CD14-positive monocyte (primary cell): ENCODE results near the gene TEAD4. TPM values are rescaled to one million over a fixed set of nuclear protein-coding genes. Genes with fewer than 3 reads are reported as not detected.

Experiments used
- DNase-seq, 3 donors: peaks; one replicate each; pipeline ENCODE4 v3.0.0-alpha.2; 2011 to 2022
- H2AFZ ChIP-seq: 2 replicates; pipeline ENCODE4 v1.6.0; 2012; ENCODE audit warnings: mild to moderate bottlenecking, low read depth, low read length, inconsistent platforms; ENCODE audit not compliant: insufficient read depth, poor library complexity, severe bottlenecking
- H3K27ac ChIP-seq, 2 donors: 1 replicate in 1 of 2; 2 replicates in 1 of 2; pipeline ENCODE4 v1.5.1; 2012 to 2013; ENCODE audit warnings: low read length in 2 of 2, control low read depth in 1 of 2, inconsistent platforms in 1 of 2, low read depth in 1 of 2, mild to moderate bottlenecking in 1 of 2
- H3K27me3 ChIP-seq, 2 donors: one replicate each; pipeline versions ENCODE4 v1.6.0 to v1.6.1; 2011 to 2013; ENCODE audit warnings: low read length in 2 of 2; ENCODE audit not compliant: control insufficient read depth in 2 of 2, insufficient read depth in 2 of 2
- H3K36me3 ChIP-seq, 2 donors: replicated peaks in 1 of 2; 1 replicate in 1 of 2; 2 replicates in 1 of 2; pipeline versions ENCODE4 v1.5.1 to v1.6.1; 2012 to 2013; ENCODE audit warnings: low read length in 2 of 2, control low read depth in 1 of 2, inconsistent platforms in 1 of 2, mild to moderate bottlenecking in 1 of 2; ENCODE audit not compliant: insufficient read depth in 2 of 2, control insufficient read depth in 1 of 2
- H3K4me1 ChIP-seq, 2 donors: 1 replicate in 1 of 2; 2 replicates in 1 of 2; pipeline versions ENCODE4 v1.5.1 to v1.6.1; 2012 to 2013; ENCODE audit warnings: low read length in 2 of 2, control low read depth in 1 of 2, inconsistent platforms in 1 of 2, mild to moderate bottlenecking in 1 of 2, moderate library complexity in 1 of 2; ENCODE audit not compliant: insufficient read depth in 2 of 2, control insufficient read depth in 1 of 2
- H3K4me2 ChIP-seq: replicated peaks from 2 replicates; pipeline ENCODE3; 2012; ENCODE audit warnings: low read length, moderate library complexity, mild to moderate bottlenecking; ENCODE audit not compliant: poor library complexity, severe bottlenecking; ENCODE audit errors: extremely low read depth
- H3K4me3 ChIP-seq, 3 experiments: fragments of 200-600 bp in 1 of 3; sonication (generic) in 1 of 3; replicated peaks in 1 of 3; 1 replicate in 2 of 3; 2 replicates in 1 of 3; pipeline ENCODE4 v1.5.1; 2011 to 2013; ENCODE audit warnings: low read length in 3 of 3, mild to moderate bottlenecking in 3 of 3, control low read depth in 2 of 3, low read depth in 2 of 3, inconsistent platforms in 1 of 3, moderate library complexity in 1 of 3
- H3K79me2 ChIP-seq: 2 replicates; pipeline ENCODE4 v1.6.0; 2012; ENCODE audit warnings: mild to moderate bottlenecking, control low read depth, inconsistent platforms, low read length, moderate library complexity; ENCODE audit not compliant: insufficient read depth
- H3K9ac ChIP-seq: 2 replicates; pipeline ENCODE4 v1.6.0; 2017; ENCODE audit warnings: low read length, mild to moderate bottlenecking; ENCODE audit not compliant: insufficient read depth, poor library complexity, severe bottlenecking
- H3K9me3 ChIP-seq, 2 donors: replicated peaks in 1 of 2; 1 replicate in 1 of 2; 2 replicates in 1 of 2; pipeline versions ENCODE4 v1.5.1 to v1.6.1; 2012 to 2013; ENCODE audit warnings: low read length in 2 of 2, control low read depth in 1 of 2; ENCODE audit not compliant: control insufficient read depth in 1 of 2, insufficient read depth in 1 of 2
- H4K20me1 ChIP-seq: 2 replicates; pipeline ENCODE4 v1.6.0; 2012; ENCODE audit warnings: mild to moderate bottlenecking, low read length, control low read depth, moderate library complexity; ENCODE audit not compliant: insufficient read depth
- H3K27ac Mint-ChIP-seq, 7 donors: one replicate each; pipeline ENCODE4 v1.8.0; 2020; ENCODE audit warnings: mild to moderate bottlenecking in 7 of 7, mixed read lengths in 7 of 7, moderate library complexity in 6 of 7, inconsistent platforms in 2 of 7
- H3K27me3 Mint-ChIP-seq, 3 donors: one replicate each; pipeline ENCODE4 v1.8.0; 2021 to 2022; ENCODE audit warnings: low read depth in 3 of 3, mild to moderate bottlenecking in 3 of 3, mixed read lengths in 3 of 3, moderate library complexity in 3 of 3, inconsistent platforms in 1 of 3
- H3K36me3 Mint-ChIP-seq, 2 donors: one replicate each; pipeline ENCODE4 v1.8.0; 2020; ENCODE audit warnings: mixed read lengths in 2 of 2, inconsistent platforms in 1 of 2, mild to moderate bottlenecking in 1 of 2
- H3K4me1 Mint-ChIP-seq: one replicate; pipeline ENCODE4 v1.8.0; 2020; ENCODE audit warnings: mild to moderate bottlenecking, mixed read lengths
- H3K4me3 Mint-ChIP-seq, 2 donors: one replicate each; pipeline ENCODE4 v1.8.0; 2020; ENCODE audit warnings: mild to moderate bottlenecking in 2 of 2, mixed read lengths in 2 of 2, moderate library complexity in 1 of 2
- H3K9me3 Mint-ChIP-seq, 7 donors: one replicate each; pipeline ENCODE4 v1.8.0; 2020 to 2022; ENCODE audit warnings: mixed read lengths in 7 of 7, mild to moderate bottlenecking in 6 of 7, moderate library complexity in 6 of 7, inconsistent platforms in 2 of 7
- WGBS: methylation state at CpG from one replicate; pipeline ENCODE4 v1.1.5; 2013; ENCODE audit warnings: missing lambda C conversion rate; ENCODE audit not compliant: insufficient coverage; 5-methylcytosine and 5-hydroxymethylcytosine counted together
- intact Hi-C, 2 donors: fragments of 100-400 bp; cut with micrococcal nuclease; formaldehyde crosslinking; loops; one replicate each; pipeline versions ENCODE4 v1.15.0 to v1.15.1; 2023
- polyA plus RNA-seq, 3 donors: library from polyadenylated mRNA; depleted of rRNA in 1 of 3; unstranded in 2 of 3; stranded (reverse) in 1 of 3; fragments of 300-500 nt in 2 of 3; fragments of >200 nt in 1 of 3; fragmentation: Illumina TruSeq in 2 of 3; gene quantifications; 1 replicate in 2 of 3; 2 replicates in 1 of 3; pipeline ENCODE4 v1.2.3, GENCODE V29; 2012 to 2021
- TF ChIP-seq, protein P1 (sequence below): fragments of 200-600 bp; IDR thresholded peaks from one replicate; pipeline ENCODE4 v1.8.0; 2022; ENCODE audit warnings: antibody characterized with exemption, mild to moderate bottlenecking

Gene TEAD4
- polyA plus RNA-seq, 3 donors: not detected

DNA sequence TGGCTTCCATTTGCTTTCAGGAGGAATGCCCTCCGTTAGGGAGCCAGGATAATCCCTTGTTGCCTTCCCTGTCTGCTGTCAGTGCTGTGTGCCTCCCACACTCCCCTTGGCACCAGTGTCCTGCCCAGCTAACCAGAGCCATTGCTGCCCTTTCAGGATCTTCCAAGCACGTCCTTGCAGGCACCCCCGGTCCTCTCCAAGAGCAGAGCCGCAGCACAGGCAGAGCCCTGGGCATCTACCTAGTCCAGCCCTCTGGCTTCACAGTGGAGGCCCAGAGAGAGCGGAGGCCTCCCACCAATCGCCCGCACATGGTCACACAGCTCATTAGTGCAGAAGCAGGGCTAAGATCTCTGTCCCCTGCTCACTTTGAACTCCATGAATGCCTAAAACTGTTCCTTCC is 79.0 kb downstream of the TEAD4 start:
- Mint-ChIP-seq H3K27me3 (peaks cover 0 to 3% (median 2%) of the 10 kb centered on the region in 3 donors), H3K4me1 (peaks cover 3% of the 10 kb centered on the region), H3K9me3 (no peaks in the 10 kb centered on the region), H3K36me3 (no peaks in the 10 kb centered on the region), H3K4me3 (no peak overlapping the region), H3K27ac (no peak overlapping the region)
- H3K9ac ChIP-seq: no peak overlapping the region
- H3K4me2 ChIP-seq: no peak overlapping the region
- H3K9me3 ChIP-seq: no peaks in the 10 kb centered on the region
- H2AFZ ChIP-seq: no peak overlapping the region
- TF ChIP-seq, protein P1, sequence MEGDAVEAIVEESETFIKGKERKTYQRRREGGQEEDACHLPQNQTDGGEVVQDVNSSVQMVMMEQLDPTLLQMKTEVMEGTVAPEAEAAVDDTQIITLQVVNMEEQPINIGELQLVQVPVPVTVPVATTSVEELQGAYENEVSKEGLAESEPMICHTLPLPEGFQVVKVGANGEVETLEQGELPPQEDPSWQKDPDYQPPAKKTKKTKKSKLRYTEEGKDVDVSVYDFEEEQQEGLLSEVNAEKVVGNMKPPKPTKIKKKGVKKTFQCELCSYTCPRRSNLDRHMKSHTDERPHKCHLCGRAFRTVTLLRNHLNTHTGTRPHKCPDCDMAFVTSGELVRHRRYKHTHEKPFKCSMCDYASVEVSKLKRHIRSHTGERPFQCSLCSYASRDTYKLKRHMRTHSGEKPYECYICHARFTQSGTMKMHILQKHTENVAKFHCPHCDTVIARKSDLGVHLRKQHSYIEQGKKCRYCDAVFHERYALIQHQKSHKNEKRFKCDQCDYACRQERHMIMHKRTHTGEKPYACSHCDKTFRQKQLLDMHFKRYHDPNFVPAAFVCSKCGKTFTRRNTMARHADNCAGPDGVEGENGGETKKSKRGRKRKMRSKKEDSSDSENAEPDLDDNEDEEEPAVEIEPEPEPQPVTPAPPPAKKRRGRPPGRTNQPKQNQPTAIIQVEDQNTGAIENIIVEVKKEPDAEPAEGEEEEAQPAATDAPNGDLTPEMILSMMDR: no peak
- intact Hi-C loops: loop anchor here in 1 of 2 donors (10.0 kb wide), 1 partner anchor 183 kb away; the partner anchor contains the start of gene TEX52
- no peaks in the 10 kb centered on the region for H3K36me3 ChIP-seq
- no peaks in the 10 kb centered on the region for H3K4me1 ChIP-seq
- no peaks in the 10 kb centered on the region for H3K79me2 ChIP-seq
- H3K4me3 ChIP-seq: no peak overlapping the region
- H3K27me3 ChIP-seq: no peaks in the 10 kb centered on the region
- H3K27ac ChIP-seq: no peak overlapping the region
- WGBS: 91% methylated on average over 7 of the region's 7 CpGs
- H4K20me1 ChIP-seq: no peaks in the 10 kb centered on the region
- no peak for DNase-seq

DNA sequence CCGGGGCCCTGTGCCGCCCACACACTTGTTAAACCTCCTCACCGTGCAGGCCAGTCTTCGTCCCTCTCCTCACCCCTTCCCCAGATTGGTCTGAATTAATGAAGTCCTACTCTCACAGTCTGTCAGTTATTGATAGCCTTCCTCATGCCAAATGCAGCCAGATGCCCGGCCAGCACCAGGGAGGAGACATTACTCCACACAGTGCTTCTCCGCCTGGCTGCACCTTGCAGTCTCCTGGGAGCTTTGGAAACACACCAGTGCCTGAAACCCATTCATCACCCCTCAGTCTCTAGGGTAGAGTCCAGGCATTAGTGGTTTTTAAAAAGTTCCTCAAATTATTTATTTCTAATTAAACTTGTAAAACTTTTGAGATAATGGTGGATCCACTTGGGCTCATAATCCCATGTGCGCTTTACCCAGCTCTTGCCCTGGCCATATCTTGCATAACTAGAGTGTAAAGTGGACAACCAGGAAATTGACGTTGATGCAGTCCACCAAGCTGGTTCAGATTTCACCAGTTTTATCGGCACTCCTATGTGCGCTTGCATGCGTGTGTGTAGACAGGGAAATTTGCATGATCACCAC is 79.8 kb downstream of the TEAD4 start:
- no peaks in the 10 kb centered on the region for H3K27me3 ChIP-seq
- H3K27me3 Mint-ChIP-seq: peaks cover 2% of the 10 kb centered on the region in 3 donors
- peaks cover 0 to under 1% (median 0%) of the 10 kb centered on the region in 7 donors for H3K9me3 Mint-ChIP-seq

More for the DNA sequence above, 79.8 kb downstream of the TEAD4 start:
- Mint-ChIP-seq H3K4me1 (peaks cover 3% of the 10 kb centered on the region), H3K36me3 (no peaks in the 10 kb centered on the region), H3K4me3 (no peak overlapping the region), H3K27ac (no peak overlapping the region)
- H3K4me3 ChIP-seq: no peak overlapping the region
- no peak overlapping the region for H3K9ac ChIP-seq
- intact Hi-C loops: loop anchor here in 1 of 2 donors (10.0 kb wide), 1 partner anchor 184 kb away; the partner anchor contains the start of gene TEX52
- no peaks in the 10 kb centered on the region for H3K4me1 ChIP-seq
- H3K36me3 ChIP-seq: no peaks in the 10 kb centered on the region
- no peaks in the 10 kb centered on the region for H3K9me3 ChIP-seq
- DNase-seq: no peak
- H3K4me2 ChIP-seq: no peak overlapping the region
- WGBS: 93% methylated on average over 9 of the region's 11 CpGs
- no peak overlapping the region for H3K27ac ChIP-seq
- TF ChIP-seq, protein P1: no peak
- H3K79me2 ChIP-seq: no peaks in the 10 kb centered on the region
- no peaks in the 10 kb centered on the region for H4K20me1 ChIP-seq
- no peak overlapping the region for H2AFZ ChIP-seq
